CD14-positive monocyte (primary cell): ENCODE results near the gene KCNMA1. TPM values are rescaled to one million over a fixed set of nuclear protein-coding genes. Genes with fewer than 3 reads are reported as not detected.

Experiments used
- DNase-seq, 3 donors: peaks; one replicate each; pipeline ENCODE4 v3.0.0-alpha.2; 2011 to 2022
- H2AFZ ChIP-seq: 2 replicates; pipeline ENCODE4 v1.6.0; 2012; ENCODE audit warnings: mild to moderate bottlenecking, low read depth, low read length, inconsistent platforms; ENCODE audit not compliant: insufficient read depth, poor library complexity, severe bottlenecking
- H3K27ac ChIP-seq, 2 donors: 1 replicate in 1 of 2; 2 replicates in 1 of 2; pipeline ENCODE4 v1.5.1; 2012 to 2013; ENCODE audit warnings: low read length in 2 of 2, control low read depth in 1 of 2, inconsistent platforms in 1 of 2, low read depth in 1 of 2, mild to moderate bottlenecking in 1 of 2
- H3K27me3 ChIP-seq, 2 donors: one replicate each; pipeline versions ENCODE4 v1.6.0 to v1.6.1; 2011 to 2013; ENCODE audit warnings: low read length in 2 of 2; ENCODE audit not compliant: control insufficient read depth in 2 of 2, insufficient read depth in 2 of 2
- H3K36me3 ChIP-seq, 2 donors: replicated peaks in 1 of 2; 1 replicate in 1 of 2; 2 replicates in 1 of 2; pipeline versions ENCODE4 v1.5.1 to v1.6.1; 2012 to 2013; ENCODE audit warnings: low read length in 2 of 2, control low read depth in 1 of 2, inconsistent platforms in 1 of 2, mild to moderate bottlenecking in 1 of 2; ENCODE audit not compliant: insufficient read depth in 2 of 2, control insufficient read depth in 1 of 2
- H3K4me1 ChIP-seq, 2 donors: 1 replicate in 1 of 2; 2 replicates in 1 of 2; pipeline versions ENCODE4 v1.5.1 to v1.6.1; 2012 to 2013; ENCODE audit warnings: low read length in 2 of 2, control low read depth in 1 of 2, inconsistent platforms in 1 of 2, mild to moderate bottlenecking in 1 of 2, moderate library complexity in 1 of 2; ENCODE audit not compliant: insufficient read depth in 2 of 2, control insufficient read depth in 1 of 2
- H3K4me2 ChIP-seq: replicated peaks from 2 replicates; pipeline ENCODE3; 2012; ENCODE audit warnings: low read length, moderate library complexity, mild to moderate bottlenecking; ENCODE audit not compliant: poor library complexity, severe bottlenecking; ENCODE audit errors: extremely low read depth
- H3K4me3 ChIP-seq, 3 experiments: fragments of 200-600 bp in 1 of 3; sonication (generic) in 1 of 3; replicated peaks in 1 of 3; 1 replicate in 2 of 3; 2 replicates in 1 of 3; pipeline ENCODE4 v1.5.1; 2011 to 2013; ENCODE audit warnings: low read length in 3 of 3, mild to moderate bottlenecking in 3 of 3, control low read depth in 2 of 3, low read depth in 2 of 3, inconsistent platforms in 1 of 3, moderate library complexity in 1 of 3
- H3K79me2 ChIP-seq: 2 replicates; pipeline ENCODE4 v1.6.0; 2012; ENCODE audit warnings: mild to moderate bottlenecking, control low read depth, inconsistent platforms, low read length, moderate library complexity; ENCODE audit not compliant: insufficient read depth
- H3K9ac ChIP-seq: 2 replicates; pipeline ENCODE4 v1.6.0; 2017; ENCODE audit warnings: low read length, mild to moderate bottlenecking; ENCODE audit not compliant: insufficient read depth, poor library complexity, severe bottlenecking
- H3K9me3 ChIP-seq, 2 donors: replicated peaks in 1 of 2; 1 replicate in 1 of 2; 2 replicates in 1 of 2; pipeline versions ENCODE4 v1.5.1 to v1.6.1; 2012 to 2013; ENCODE audit warnings: low read length in 2 of 2, control low read depth in 1 of 2; ENCODE audit not compliant: control insufficient read depth in 1 of 2, insufficient read depth in 1 of 2
- H4K20me1 ChIP-seq: 2 replicates; pipeline ENCODE4 v1.6.0; 2012; ENCODE audit warnings: mild to moderate bottlenecking, low read length, control low read depth, moderate library complexity; ENCODE audit not compliant: insufficient read depth
- H3K27ac Mint-ChIP-seq, 7 donors: one replicate each; pipeline ENCODE4 v1.8.0; 2020; ENCODE audit warnings: mild to moderate bottlenecking in 7 of 7, mixed read lengths in 7 of 7, moderate library complexity in 6 of 7, inconsistent platforms in 2 of 7
- H3K27me3 Mint-ChIP-seq, 3 donors: one replicate each; pipeline ENCODE4 v1.8.0; 2021 to 2022; ENCODE audit warnings: low read depth in 3 of 3, mild to moderate bottlenecking in 3 of 3, mixed read lengths in 3 of 3, moderate library complexity in 3 of 3, inconsistent platforms in 1 of 3
- H3K36me3 Mint-ChIP-seq, 2 donors: one replicate each; pipeline ENCODE4 v1.8.0; 2020; ENCODE audit warnings: mixed read lengths in 2 of 2, inconsistent platforms in 1 of 2, mild to moderate bottlenecking in 1 of 2
- H3K4me1 Mint-ChIP-seq: one replicate; pipeline ENCODE4 v1.8.0; 2020; ENCODE audit warnings: mild to moderate bottlenecking, mixed read lengths
- H3K4me3 Mint-ChIP-seq, 2 donors: one replicate each; pipeline ENCODE4 v1.8.0; 2020; ENCODE audit warnings: mild to moderate bottlenecking in 2 of 2, mixed read lengths in 2 of 2, moderate library complexity in 1 of 2
- H3K9me3 Mint-ChIP-seq, 7 donors: one replicate each; pipeline ENCODE4 v1.8.0; 2020 to 2022; ENCODE audit warnings: mixed read lengths in 7 of 7, mild to moderate bottlenecking in 6 of 7, moderate library complexity in 6 of 7, inconsistent platforms in 2 of 7
- WGBS: methylation state at CpG from one replicate; pipeline ENCODE4 v1.1.5; 2013; ENCODE audit warnings: missing lambda C conversion rate; ENCODE audit not compliant: insufficient coverage; 5-methylcytosine and 5-hydroxymethylcytosine counted together
- intact Hi-C, 2 donors: fragments of 100-400 bp; cut with micrococcal nuclease; formaldehyde crosslinking; loops; one replicate each; pipeline versions ENCODE4 v1.15.0 to v1.15.1; 2023
- polyA plus RNA-seq, 3 donors: library from polyadenylated mRNA; depleted of rRNA in 1 of 3; unstranded in 2 of 3; stranded (reverse) in 1 of 3; fragments of 300-500 nt in 2 of 3; fragments of >200 nt in 1 of 3; fragmentation: Illumina TruSeq in 2 of 3; gene quantifications; 1 replicate in 2 of 3; 2 replicates in 1 of 3; pipeline ENCODE4 v1.2.3, GENCODE V29; 2012 to 2021
- TF ChIP-seq, protein P1 (sequence below): fragments of 200-600 bp; IDR thresholded peaks from one replicate; pipeline ENCODE4 v1.8.0; 2022; ENCODE audit warnings: antibody characterized with exemption, mild to moderate bottlenecking

KCNMA1 gene
- polyA plus RNA-seq, 3 donors: 0.11 to 1.0 TPM; not detected in 1

DNA sequence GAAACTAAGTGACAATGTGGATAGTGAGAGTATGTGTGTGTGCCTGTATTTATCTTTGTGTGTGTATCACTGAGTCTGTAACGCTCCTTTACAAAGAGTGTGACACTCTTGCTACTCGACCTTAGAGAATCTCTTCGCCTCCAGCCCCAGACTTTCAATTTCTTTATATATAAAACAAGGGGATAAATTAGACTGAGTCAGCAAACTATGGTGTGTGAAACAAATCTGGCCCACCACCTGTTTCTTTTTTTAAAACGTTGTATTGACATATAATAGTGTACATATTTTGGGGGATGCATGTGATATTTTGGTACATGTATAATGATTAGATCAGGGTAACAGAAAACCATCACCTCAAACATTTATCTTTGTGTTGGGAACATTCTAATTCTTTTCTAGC is 240.5 kb downstream of the KCNMA1 start:
- no peak overlapping the region for H3K27ac ChIP-seq
- H4K20me1 ChIP-seq: no peaks in the 10 kb centered on the region
- H3K4me1 ChIP-seq: no peaks in the 10 kb centered on the region
- no peak overlapping the region for H3K9ac ChIP-seq
- no peak for DNase-seq
- Mint-ChIP-seq H3K27me3 (peaks cover 5 to 20% (median 15%) of the 10 kb centered on the region in 3 donors), H3K9me3 (peaks cover 0 to 2% (median 0%) of the 10 kb centered on the region in 7 donors), H3K4me1 (no peaks in the 10 kb centered on the region), H3K4me3 (no peak overlapping the region), H3K36me3 (no peaks in the 10 kb centered on the region), H3K27ac (no peak overlapping the region)
- H3K4me3 ChIP-seq: no peak overlapping the region
- H3K36me3 ChIP-seq: no peaks in the 10 kb centered on the region
- WGBS: no CpG with 5 or more reads among the region's 4 CpGs
- H3K4me2 ChIP-seq: no peak overlapping the region
- intact Hi-C loops: loop anchor here in 1 of 2 donors (10.0 kb wide), 1 partner anchor 222 kb away; no protein-coding TSS in a partner anchor
- no peak overlapping the region for H2AFZ ChIP-seq
- H3K79me2 ChIP-seq: no peaks in the 10 kb centered on the region
- TF ChIP-seq, protein P1, sequence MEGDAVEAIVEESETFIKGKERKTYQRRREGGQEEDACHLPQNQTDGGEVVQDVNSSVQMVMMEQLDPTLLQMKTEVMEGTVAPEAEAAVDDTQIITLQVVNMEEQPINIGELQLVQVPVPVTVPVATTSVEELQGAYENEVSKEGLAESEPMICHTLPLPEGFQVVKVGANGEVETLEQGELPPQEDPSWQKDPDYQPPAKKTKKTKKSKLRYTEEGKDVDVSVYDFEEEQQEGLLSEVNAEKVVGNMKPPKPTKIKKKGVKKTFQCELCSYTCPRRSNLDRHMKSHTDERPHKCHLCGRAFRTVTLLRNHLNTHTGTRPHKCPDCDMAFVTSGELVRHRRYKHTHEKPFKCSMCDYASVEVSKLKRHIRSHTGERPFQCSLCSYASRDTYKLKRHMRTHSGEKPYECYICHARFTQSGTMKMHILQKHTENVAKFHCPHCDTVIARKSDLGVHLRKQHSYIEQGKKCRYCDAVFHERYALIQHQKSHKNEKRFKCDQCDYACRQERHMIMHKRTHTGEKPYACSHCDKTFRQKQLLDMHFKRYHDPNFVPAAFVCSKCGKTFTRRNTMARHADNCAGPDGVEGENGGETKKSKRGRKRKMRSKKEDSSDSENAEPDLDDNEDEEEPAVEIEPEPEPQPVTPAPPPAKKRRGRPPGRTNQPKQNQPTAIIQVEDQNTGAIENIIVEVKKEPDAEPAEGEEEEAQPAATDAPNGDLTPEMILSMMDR: no peak
- H3K27me3 ChIP-seq: no peaks in the 10 kb centered on the region
- H3K9me3 ChIP-seq: no peaks in the 10 kb centered on the region

DNA sequence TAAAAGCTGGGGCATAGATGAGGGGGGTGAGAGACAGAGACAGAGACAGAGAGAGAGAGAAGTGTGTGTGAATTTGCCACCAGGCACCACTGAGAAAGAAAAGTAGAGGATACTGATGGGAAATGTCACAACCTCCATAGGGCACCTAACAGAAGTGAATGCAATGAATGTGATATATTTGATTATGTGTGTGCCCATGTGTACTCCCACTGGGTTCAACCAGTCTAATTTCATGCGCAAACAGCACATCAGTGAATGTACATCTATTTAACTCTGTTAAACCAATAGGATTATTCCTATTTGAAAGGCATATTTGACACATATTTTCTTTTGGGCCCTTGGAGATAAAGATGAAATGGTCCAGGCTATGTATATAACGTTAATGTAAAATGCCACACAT is 241.3 kb downstream of the KCNMA1 start:
- Histone ChIP-seq H3K4me1 (no peaks in the 10 kb centered on the region), H3K79me2 (no peaks in the 10 kb centered on the region), H3K4me3 (no peak overlapping the region), H3K27ac (no peak overlapping the region), H4K20me1 (no peaks in the 10 kb centered on the region), H3K36me3 (no peaks in the 10 kb centered on the region), H2AFZ (no peak overlapping the region), H3K4me2 (no peak overlapping the region), H3K9ac (no peak overlapping the region), H3K9me3 (no peaks in the 10 kb centered on the region), H3K27me3 (peaks cover 0 to 3% of the 10 kb centered on the region in 2 donors)
- WGBS: no CpG with 5 or more reads among the region's 2 CpGs
- intact Hi-C loops: loop anchor here in 1 of 2 donors (10.0 kb wide), 1 partner anchor 221 kb away; no protein-coding TSS in a partner anchor
- H3K36me3 Mint-ChIP-seq: no peaks in the 10 kb centered on the region
- H3K4me3 Mint-ChIP-seq: no peak overlapping the region
- TF ChIP-seq, protein P1: no peak
- DNase-seq: no peak
- H3K9me3 Mint-ChIP-seq: peaks cover 0 to 2% (median 0%) of the 10 kb centered on the region in 7 donors
- H3K27ac Mint-ChIP-seq: no peak overlapping the region
- no peaks in the 10 kb centered on the region for H3K4me1 Mint-ChIP-seq
- H3K27me3 Mint-ChIP-seq: peaks cover 5 to 20% (median 7%) of the 10 kb centered on the region in 3 donors
